HCT116 (cell line): ENCODE data around the gene OR56B4.

Experiments
- EGR1 ChIP-seq: IDR thresholded peaks from 2 replicates; pipeline ENCODE4 v1.6.1; 2012; ENCODE audit warnings: low read depth
- EZH2 ChIP-seq: fragments of 200-600 bp; sonication (generic); IDR thresholded peaks from 2 replicates; pipeline ENCODE4 v1.6.1; 2017; ENCODE audit warnings: antibody characterized with exemption, mixed run types
- REST ChIP-seq: IDR thresholded peaks from 2 replicates; pipeline ENCODE4 v1.6.1; 2012; ENCODE audit warnings: low read depth
- TCF7L2 ChIP-seq: IDR thresholded peaks from 2 replicates; pipeline ENCODE4 v1.7.0; 2011; ENCODE audit warnings: borderline replicate concordance, inconsistent platforms; ENCODE audit not compliant: insufficient read depth, insufficient read length; ENCODE audit errors: extremely low read depth

- TF ChIP-seq EZH2 (no peak), TCF7L2 (no peak), REST (no peak), EGR1 (no peak)
Measured at GRCh38 chr11:6156628-6157359, 49.3 kb downstream of the OR56B4 start.
